Uterus (tissue), 4 donors: Measurements from ENCODE around the gene CRIM1. TPM values are rescaled to one million over a fixed set of nuclear protein-coding genes. Genes with fewer than 3 reads are reported as not detected.

ENCODE experiments used
- DNase-seq, 2 donors: peaks; one replicate each; pipeline ENCODE4 v3.0.0-alpha.2; 2019 to 2020
- H3K27ac ChIP-seq, 2 donors: fragments of 200-600 bp; sonication (generic); 1 replicate in 1 of 2; 2 replicates in 1 of 2; pipeline ENCODE4 v1.5.1; 2016 to 2018
- H3K27me3 ChIP-seq, 2 donors: fragments of 200-600 bp; sonication (generic); one replicate each; pipeline ENCODE4 v1.5.1; 2018 to 2019; ENCODE audit warnings: control low read depth in 1 of 2
- H3K36me3 ChIP-seq, 2 donors: fragments of 200-600 bp; sonication (generic); one replicate each; pipeline ENCODE4 v1.5.1; 2019; ENCODE audit warnings: control low read depth in 1 of 2
- H3K4me1 ChIP-seq, 2 donors: fragments of 200-600 bp; sonication (generic); one replicate each; pipeline ENCODE4 v1.5.1; 2018 to 2019; ENCODE audit warnings: control low read depth in 1 of 2
- H3K4me3 ChIP-seq, 2 donors: fragments of 200-600 bp; sonication (generic); 1 replicate in 1 of 2; 2 replicates in 1 of 2; pipeline ENCODE4 v1.5.1; 2018 to 2019; ENCODE audit warnings: mild to moderate bottlenecking in 1 of 2
- H3K9me3 ChIP-seq, 2 donors: fragments of 200-600 bp; sonication (generic); one replicate each; pipeline ENCODE4 v1.5.1; 2019; ENCODE audit warnings: control low read depth in 1 of 2
- POLR2A ChIP-seq, 2 donors: fragments of 450-650 bp; IDR thresholded peaks; one replicate each; pipeline ENCODE4 v1.6.1; 2016; ENCODE audit warnings: antibody characterized with exemption in 2 of 2, mild to moderate bottlenecking in 1 of 2, moderate library complexity in 1 of 2
- intact Hi-C: fragments of 100-400 bp; cut with DNase I; formaldehyde crosslinking; loops from one replicate; pipeline ENCODE4 v1.15.1; 2023; ENCODE audit warnings: low total_unique reads
- total RNA-seq, 4 donors: library from RNA; depleted of rRNA in 3 of 4; stranded (reverse); fragments of >200 nt in 3 of 4; gene quantifications; one replicate each; pipeline versions ENCODE4 v1.1.0 to v1.2.4, GENCODE V29; 2014 to 2023
- TF ChIP-seq, protein P1 (sequence below), 4 experiments: fragments of 200-600 bp in 2 of 4; fragments of 450-650 bp in 2 of 4; sonication (generic) in 2 of 4; IDR thresholded peaks; one replicate each; pipeline ENCODE4 v1.5.1; 2016 to 2019; ENCODE audit warnings: antibody characterized with exemption in 4 of 4, mild to moderate bottlenecking in 2 of 4, moderate library complexity in 1 of 4
- donor health status: DM: yes; HTN: yes; CAD: no.

The CRIM1 gene
- total RNA-seq, 4 donors from 2014 or later = 51.2 to 168 (median 66.6) TPM

DNA sequence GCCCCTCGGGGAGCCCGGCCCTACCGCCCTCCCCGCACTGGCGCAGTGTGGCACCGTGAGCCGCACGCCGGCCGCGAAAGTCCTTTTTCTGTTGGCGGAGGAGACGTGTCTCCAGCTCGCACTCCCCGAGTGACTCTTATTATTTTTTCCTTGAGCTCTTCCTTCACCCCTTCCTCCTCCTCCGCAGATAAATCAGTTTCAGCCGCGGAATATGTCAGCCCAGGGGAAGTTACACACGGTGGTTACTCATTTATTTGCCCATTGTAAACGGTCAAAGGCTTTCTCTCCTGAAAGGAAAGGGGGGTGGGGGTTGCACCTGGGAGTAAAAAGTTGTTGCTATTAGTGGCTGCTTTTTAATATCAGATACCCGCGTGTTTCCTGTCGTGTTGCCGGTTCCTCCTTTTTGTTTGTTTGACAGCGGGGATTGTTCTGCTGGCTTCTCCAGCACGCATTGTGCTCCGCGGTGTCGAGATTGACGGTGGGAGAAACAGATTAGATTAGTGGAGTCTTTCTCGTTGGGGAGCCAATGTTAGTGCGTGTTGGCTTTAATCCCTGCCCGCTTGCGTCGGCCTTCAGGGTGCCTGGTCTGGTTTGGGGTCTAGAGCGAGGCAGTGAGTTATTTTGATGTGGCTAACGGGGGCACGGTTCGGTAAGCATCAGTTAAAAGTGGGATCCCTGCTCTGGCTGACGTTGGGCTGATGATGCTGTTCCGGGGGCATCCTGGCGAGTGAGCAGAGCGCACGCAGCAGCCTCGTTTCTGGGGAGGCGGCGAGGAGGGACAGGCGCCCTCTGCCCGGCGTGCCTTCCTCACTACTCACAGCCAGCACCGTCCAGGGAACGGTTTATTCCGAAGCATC is 1.6 kb downstream of the CRIM1 start:
- Histone ChIP-seq H3K27me3 (no peaks in the 10 kb centered on the region), H3K36me3 (no peaks in the 10 kb centered on the region), H3K27ac (peak overlapping the region; percentile 93 to 96), H3K9me3 (no peaks in the 10 kb centered on the region), H3K4me1 (peaks cover 0 to 10% of the 10 kb centered on the region in 2 donors), H3K4me3 (peak overlapping the region; percentile 62 to 87)
- TF ChIP-seq POLR2A (IDR thresholded peaks at IDR 0.05) = peak in 1 of 2 donors; percentile 25
- TF ChIP-seq, protein P1, sequence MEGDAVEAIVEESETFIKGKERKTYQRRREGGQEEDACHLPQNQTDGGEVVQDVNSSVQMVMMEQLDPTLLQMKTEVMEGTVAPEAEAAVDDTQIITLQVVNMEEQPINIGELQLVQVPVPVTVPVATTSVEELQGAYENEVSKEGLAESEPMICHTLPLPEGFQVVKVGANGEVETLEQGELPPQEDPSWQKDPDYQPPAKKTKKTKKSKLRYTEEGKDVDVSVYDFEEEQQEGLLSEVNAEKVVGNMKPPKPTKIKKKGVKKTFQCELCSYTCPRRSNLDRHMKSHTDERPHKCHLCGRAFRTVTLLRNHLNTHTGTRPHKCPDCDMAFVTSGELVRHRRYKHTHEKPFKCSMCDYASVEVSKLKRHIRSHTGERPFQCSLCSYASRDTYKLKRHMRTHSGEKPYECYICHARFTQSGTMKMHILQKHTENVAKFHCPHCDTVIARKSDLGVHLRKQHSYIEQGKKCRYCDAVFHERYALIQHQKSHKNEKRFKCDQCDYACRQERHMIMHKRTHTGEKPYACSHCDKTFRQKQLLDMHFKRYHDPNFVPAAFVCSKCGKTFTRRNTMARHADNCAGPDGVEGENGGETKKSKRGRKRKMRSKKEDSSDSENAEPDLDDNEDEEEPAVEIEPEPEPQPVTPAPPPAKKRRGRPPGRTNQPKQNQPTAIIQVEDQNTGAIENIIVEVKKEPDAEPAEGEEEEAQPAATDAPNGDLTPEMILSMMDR (IDR thresholded peaks at IDR 0.05) = no peak
- intact Hi-C loops = loop anchor here (10.0 kb wide), 2 partner anchors 88 to 1808 kb away; no protein-coding TSS in a partner anchor
- DNase-seq = peak; percentile 48 to 49

- H3K36me3 ChIP-seq = no peaks in the 10 kb centered on the region
- no peak for DNase-seq
- TF ChIP-seq, protein P1 (IDR thresholded peaks at IDR 0.05) = peak; percentile 39 to 68 (median 56)
- peak in 1 of 2 donors; percentile 30 for TF ChIP-seq POLR2A (IDR thresholded peaks at IDR 0.05)
- intact Hi-C loops = loop anchor here (10.0 kb wide), 2 partner anchors 87 to 1807 kb away; no protein-coding TSS in a partner anchor
- no peaks in the 10 kb centered on the region for H3K9me3 ChIP-seq
- H3K27me3 ChIP-seq = no peaks in the 10 kb centered on the region
- peak overlapping the region; percentile 93 to 96 for H3K27ac ChIP-seq
- H3K4me1 ChIP-seq = peaks cover 0 to 10% of the 10 kb centered on the region in 2 donors
- peak overlapping the region; percentile 62 to 87 for H3K4me3 ChIP-seq
Measured at GRCh38 chr2:36357847-36358659, 2.5 kb downstream of the CRIM1 start.

DNA sequence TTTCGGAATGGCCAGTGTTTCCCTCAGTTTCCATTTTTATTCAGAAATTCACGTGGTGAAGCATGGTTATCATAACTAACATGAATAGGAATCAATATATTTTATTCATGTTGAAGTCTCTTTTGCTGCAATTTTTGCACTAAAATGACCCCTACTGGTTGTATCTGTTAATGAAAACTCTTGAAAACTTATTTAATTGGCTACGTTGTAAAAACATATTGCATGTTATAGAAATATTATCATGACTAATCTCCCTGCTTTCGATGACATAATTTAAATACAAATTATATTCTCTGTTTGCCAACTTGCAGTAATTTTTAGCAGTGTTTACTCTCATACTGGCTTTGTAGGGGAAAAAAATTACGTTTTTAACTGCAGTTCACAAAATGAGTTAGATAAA is 3.5 kb downstream of the CRIM1 start:
- peak overlapping the region; percentile 93 to 96 for H3K27ac ChIP-seq
- peak overlapping the region in 1 of 2 donors; percentile 87 for H3K4me3 ChIP-seq
- H3K36me3 ChIP-seq = no peaks in the 10 kb centered on the region
- DNase-seq = no peak
- H3K27me3 ChIP-seq = no peaks in the 10 kb centered on the region
- TF ChIP-seq, protein P1 (IDR thresholded peaks at IDR 0.05) = peak in 2 of 4 experiments; percentile 22 to 34
- no peak for TF ChIP-seq POLR2A (IDR thresholded peaks at IDR 0.05)
- intact Hi-C loops = loop anchor here (10.0 kb wide), 2 partner anchors 86 to 1806 kb away; no protein-coding TSS in a partner anchor
- no peaks in the 10 kb centered on the region for H3K9me3 ChIP-seq
- H3K4me1 ChIP-seq = peaks cover 0 to 10% of the 10 kb centered on the region in 2 donors

- TF ChIP-seq POLR2A (IDR thresholded peaks at IDR 0.05) = no peak
- TF ChIP-seq, protein P1 (IDR thresholded peaks at IDR 0.05) = no peak
- DNase-seq = no peak
- H3K27ac ChIP-seq = no peak overlapping the region
- no peaks in the 10 kb centered on the region for H3K36me3 ChIP-seq
- H3K4me1 ChIP-seq = peaks cover 0 to 10% of the 10 kb centered on the region in 2 donors
- no peaks in the 10 kb centered on the region for H3K27me3 ChIP-seq
- no peak overlapping the region for H3K4me3 ChIP-seq
- H3K9me3 ChIP-seq = no peaks in the 10 kb centered on the region
- intact Hi-C loops = no loop called here
Measured at GRCh38 chr2:36360063-36360462, 4.5 kb downstream of the CRIM1 start.
